Tibial artery (tissue), 4 donors: ENCODE results near the gene PRIM1.
A peak's percentile ranks its signal among the peaks of the same experiment; 100 is the strongest.

ENCODE experiments used
- DNase-seq, 2 donors: peaks; one replicate each; pipeline ENCODE4 v3.0.0-alpha.2; 2019
- H3K27ac ChIP-seq, 2 donors: fragments of 200-600 bp; sonication (generic) in 1 of 2; 1 replicate in 1 of 2; 2 replicates in 1 of 2; pipeline ENCODE4 v1.5.1; 2018 to 2019; ENCODE audit warnings: mild to moderate bottlenecking in 1 of 2
- H3K27me3 ChIP-seq, 2 donors: fragments of 200-600 bp; sonication (generic) in 1 of 2; one replicate each; pipeline versions ENCODE4 v1.5.1 to v1.6.0; 2016 to 2019
- H3K36me3 ChIP-seq, 3 donors: fragments of 200-600 bp; sonication (generic) in 2 of 3; one replicate each; pipeline ENCODE4 v1.5.1; 2016 to 2019; ENCODE audit warnings: mild to moderate bottlenecking in 2 of 3
- H3K4me1 ChIP-seq, 4 donors: fragments of 200-600 bp; sonication (generic) in 2 of 4; 1 replicate in 3 of 4; 2 replicates in 1 of 4; pipeline ENCODE4 v1.5.1; 2016 to 2019
- H3K4me3 ChIP-seq, 2 donors: fragments of 200-600 bp; sonication (generic) in 1 of 2; 1 replicate in 1 of 2; 2 replicates in 1 of 2; pipeline ENCODE4 v1.5.1; 2018 to 2019; ENCODE audit warnings: mild to moderate bottlenecking in 2 of 2
- H3K9me3 ChIP-seq, 3 donors: fragments of 200-600 bp; sonication (generic) in 1 of 3; one replicate each; pipeline ENCODE4 v1.5.1; 2016 to 2019
- intact Hi-C: fragments of 100-400 bp; cut with DNase I; formaldehyde crosslinking; loops from one replicate; pipeline ENCODE4 v1.15.0; 2023; ENCODE audit warnings: low total_unique reads
- TF ChIP-seq, protein P1 (sequence below), 2 experiments: fragments of 200-600 bp in 1 of 2; fragments of 450-650 bp in 1 of 2; IDR thresholded peaks; one replicate each; pipeline ENCODE4 v1.5.1; 2017 to 2019; ENCODE audit warnings: antibody characterized with exemption in 2 of 2, mild to moderate bottlenecking in 1 of 2, moderate library complexity in 1 of 2

The PRIM1 gene

DNA sequence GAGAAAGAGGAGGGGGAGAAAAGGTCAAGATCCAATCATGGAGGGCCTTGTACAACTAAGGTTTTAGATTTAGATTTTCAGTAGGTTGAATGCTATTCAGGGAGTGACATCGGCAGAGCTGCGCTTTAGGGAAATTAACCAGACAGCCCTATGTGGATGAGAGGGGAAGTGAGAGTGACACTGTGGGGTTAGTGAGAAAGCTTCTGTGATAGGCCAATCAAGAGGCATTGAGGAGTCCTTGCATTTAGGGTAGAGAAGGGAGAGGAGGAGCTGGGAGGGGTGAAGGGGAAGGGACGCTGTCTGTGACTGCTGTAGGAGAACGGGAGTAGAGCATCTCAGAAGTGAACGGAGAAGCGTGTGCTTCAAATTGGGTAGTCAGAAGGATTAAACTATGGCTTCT, 14.4 kb upstream of the PRIM1 start:
- no peak for DNase-seq
- no peaks in the 10 kb centered on the region for H3K4me1 ChIP-seq
- no peak overlapping the region for H3K27ac ChIP-seq
- H3K27me3 ChIP-seq, result no peaks in the 10 kb centered on the region
- H3K9me3 ChIP-seq, result no peaks in the 10 kb centered on the region
- H3K4me3 ChIP-seq, result no peak overlapping the region
- H3K36me3 ChIP-seq, result no peaks in the 10 kb centered on the region
- TF ChIP-seq, protein P1, sequence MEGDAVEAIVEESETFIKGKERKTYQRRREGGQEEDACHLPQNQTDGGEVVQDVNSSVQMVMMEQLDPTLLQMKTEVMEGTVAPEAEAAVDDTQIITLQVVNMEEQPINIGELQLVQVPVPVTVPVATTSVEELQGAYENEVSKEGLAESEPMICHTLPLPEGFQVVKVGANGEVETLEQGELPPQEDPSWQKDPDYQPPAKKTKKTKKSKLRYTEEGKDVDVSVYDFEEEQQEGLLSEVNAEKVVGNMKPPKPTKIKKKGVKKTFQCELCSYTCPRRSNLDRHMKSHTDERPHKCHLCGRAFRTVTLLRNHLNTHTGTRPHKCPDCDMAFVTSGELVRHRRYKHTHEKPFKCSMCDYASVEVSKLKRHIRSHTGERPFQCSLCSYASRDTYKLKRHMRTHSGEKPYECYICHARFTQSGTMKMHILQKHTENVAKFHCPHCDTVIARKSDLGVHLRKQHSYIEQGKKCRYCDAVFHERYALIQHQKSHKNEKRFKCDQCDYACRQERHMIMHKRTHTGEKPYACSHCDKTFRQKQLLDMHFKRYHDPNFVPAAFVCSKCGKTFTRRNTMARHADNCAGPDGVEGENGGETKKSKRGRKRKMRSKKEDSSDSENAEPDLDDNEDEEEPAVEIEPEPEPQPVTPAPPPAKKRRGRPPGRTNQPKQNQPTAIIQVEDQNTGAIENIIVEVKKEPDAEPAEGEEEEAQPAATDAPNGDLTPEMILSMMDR (IDR thresholded peaks at IDR 0.05), result no peak
- intact Hi-C loops, result no loop called here

- H3K4me3 ChIP-seq, result peak overlapping the region in 1 of 2 donors; percentile 22
- no peak overlapping the region for H3K27ac ChIP-seq
- H3K9me3 ChIP-seq, result no peaks in the 10 kb centered on the region
- TF ChIP-seq, protein P1 (IDR thresholded peaks at IDR 0.05), result no peak
- intact Hi-C loops, result no loop called here
- H3K4me1 ChIP-seq, result no peaks in the 10 kb centered on the region
- no peak for DNase-seq
- H3K27me3 ChIP-seq, result no peaks in the 10 kb centered on the region
- no peaks in the 10 kb centered on the region for H3K36me3 ChIP-seq
These were observed 11.9 kb upstream of the PRIM1 start for GRCh38 chr12:56763753-56764657.

DNA sequence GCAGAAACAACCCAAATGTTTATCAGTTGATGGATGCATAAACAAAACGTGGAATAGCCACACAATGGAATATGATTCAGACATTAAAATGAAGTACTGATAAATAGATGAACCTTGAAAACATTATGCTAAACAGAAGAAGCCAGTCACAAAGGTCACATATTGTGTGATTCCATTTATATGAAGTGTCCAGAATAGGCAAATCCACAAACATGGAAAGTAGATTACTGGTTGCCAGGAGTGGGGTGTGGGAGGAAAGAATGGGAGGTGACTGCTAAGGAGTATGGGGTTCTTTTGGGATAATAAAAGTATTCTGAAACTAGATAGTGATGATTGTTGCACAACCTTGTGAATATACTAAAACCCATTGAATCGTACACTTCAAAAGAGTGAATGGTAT, 9.7 kb upstream of the PRIM1 start:
- no peak for DNase-seq
- intact Hi-C loops, result no loop called here
- Histone ChIP-seq H3K27ac (no peak overlapping the region), H3K4me1 (peaks cover 0 to 3% (median 0%) of the 10 kb centered on the region in 4 donors), H3K9me3 (no peaks in the 10 kb centered on the region), H3K27me3 (no peaks in the 10 kb centered on the region), H3K36me3 (no peaks in the 10 kb centered on the region), H3K4me3 (no peak overlapping the region)
- TF ChIP-seq, protein P1 (IDR thresholded peaks at IDR 0.05), result no peak

GRCh38 chr12:56760460-56760859, 8.3 kb upstream of the PRIM1 start:
- Histone ChIP-seq H3K27ac (no peak overlapping the region), H3K36me3 (no peaks in the 10 kb centered on the region)
- TF ChIP-seq, protein P1 (IDR thresholded peaks at IDR 0.05), result no peak

DNA sequence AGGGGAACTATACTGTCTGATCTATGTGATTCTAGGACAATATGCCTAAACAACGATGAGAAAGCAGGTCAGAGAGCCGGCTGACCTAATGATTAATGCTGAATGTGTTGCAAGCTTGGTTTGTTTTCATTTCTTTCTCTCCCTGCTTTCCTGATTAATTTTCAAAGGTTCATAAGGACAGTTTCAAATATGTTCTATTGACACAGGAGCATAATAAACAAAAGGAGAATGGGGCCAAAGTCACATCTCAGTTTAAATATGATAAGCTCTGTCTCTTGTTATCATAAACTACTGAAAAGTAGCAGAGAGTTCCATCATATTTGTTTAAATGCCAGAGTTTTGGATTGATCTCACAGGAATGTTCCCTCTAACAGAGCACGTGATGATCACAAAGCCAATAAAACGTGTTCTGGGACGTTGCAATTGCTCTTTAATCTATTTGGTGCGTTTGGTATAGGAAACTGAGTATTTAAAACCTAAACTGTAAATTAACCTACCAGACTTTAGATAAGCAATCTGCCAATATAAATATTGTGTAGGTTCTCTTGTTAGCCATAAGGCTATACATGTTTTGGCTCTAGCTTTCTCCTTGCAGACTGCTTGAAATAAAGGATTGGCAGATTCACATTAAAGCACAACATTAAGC, 7.3 kb upstream of the PRIM1 start:
- Histone ChIP-seq H3K4me3 (no peak overlapping the region), H3K36me3 (no peaks in the 10 kb centered on the region), H3K4me1 (peaks cover 0 to 3% (median 0%) of the 10 kb centered on the region in 4 donors), H3K27ac (no peak overlapping the region), H3K27me3 (no peaks in the 10 kb centered on the region), H3K9me3 (no peaks in the 10 kb centered on the region)
- no peak for DNase-seq
- TF ChIP-seq, protein P1 (IDR thresholded peaks at IDR 0.05), result no peak
- intact Hi-C loops, result loop anchor here (2.0 kb wide), 1 partner anchor 227 kb away; no protein-coding TSS in a partner anchor

More at GRCh38 chr12:56760460-56760859, 8.3 kb upstream of the PRIM1 start:
- Histone ChIP-seq H3K4me1 (peaks cover 0 to 3% (median 0%) of the 10 kb centered on the region in 4 donors), H3K9me3 (no peaks in the 10 kb centered on the region), H3K4me3 (no peak overlapping the region), H3K27me3 (no peaks in the 10 kb centered on the region)
- DNase-seq, result no peak
- intact Hi-C loops, result no loop called here
